Nephron (organoid): ENCODE measurements around the gene LRRC49.
"Not testable (repeated sequence)": the region's sequence is repeated elsewhere in the genome, so short reads cannot be mapped to it uniquely, and the experiment has no call there.

Source experiments
- H3K27ac Mint-ChIP-seq, 3 experiments: 2 replicates each; pipeline ENCODE4 v1.8.0; 2020; ENCODE audit warnings: mixed read lengths in 3 of 3, mild to moderate bottlenecking in 2 of 3, moderate library complexity in 1 of 3
- H3K27me3 Mint-ChIP-seq: 2 replicates; pipeline ENCODE4 v1.8.0; 2021; ENCODE audit warnings: low read depth, mild to moderate bottlenecking, moderate library complexity, mixed read lengths
- H3K36me3 Mint-ChIP-seq: 2 replicates; pipeline ENCODE4 v1.8.0; 2020; ENCODE audit warnings: low read depth, mixed read lengths
- H3K4me1 Mint-ChIP-seq: 2 replicates; pipeline ENCODE4 v1.8.0; 2020; ENCODE audit warnings: mixed read lengths
- H3K4me3 Mint-ChIP-seq, 3 experiments: 2 replicates each; pipeline ENCODE4 v1.8.0; 2020; ENCODE audit warnings: mild to moderate bottlenecking in 3 of 3, mixed read lengths in 3 of 3, moderate library complexity in 2 of 3
- H3K9me3 Mint-ChIP-seq: 2 replicates; pipeline ENCODE4 v1.8.0; 2020; ENCODE audit warnings: mixed read lengths
- TF ChIP-seq, protein P1 (sequence below), 3 experiments: fragments of 200-600 bp; sonication (generic); IDR thresholded peaks; one replicate each; pipeline ENCODE4 v1.5.0; 2021; ENCODE audit warnings: antibody characterized with exemption in 3 of 3; ENCODE audit not compliant: unreplicated experiment in 3 of 3

Gene LRRC49

GRCh38 chr15:70916531-70916930, 23.9 kb downstream of the LRRC49 start:
- no peaks in the 10 kb centered on the region for H3K4me1 Mint-ChIP-seq
- no peak overlapping the region for H3K4me3 Mint-ChIP-seq
- H3K36me3 Mint-ChIP-seq, result no peaks in the 10 kb centered on the region
- TF ChIP-seq, protein P1, sequence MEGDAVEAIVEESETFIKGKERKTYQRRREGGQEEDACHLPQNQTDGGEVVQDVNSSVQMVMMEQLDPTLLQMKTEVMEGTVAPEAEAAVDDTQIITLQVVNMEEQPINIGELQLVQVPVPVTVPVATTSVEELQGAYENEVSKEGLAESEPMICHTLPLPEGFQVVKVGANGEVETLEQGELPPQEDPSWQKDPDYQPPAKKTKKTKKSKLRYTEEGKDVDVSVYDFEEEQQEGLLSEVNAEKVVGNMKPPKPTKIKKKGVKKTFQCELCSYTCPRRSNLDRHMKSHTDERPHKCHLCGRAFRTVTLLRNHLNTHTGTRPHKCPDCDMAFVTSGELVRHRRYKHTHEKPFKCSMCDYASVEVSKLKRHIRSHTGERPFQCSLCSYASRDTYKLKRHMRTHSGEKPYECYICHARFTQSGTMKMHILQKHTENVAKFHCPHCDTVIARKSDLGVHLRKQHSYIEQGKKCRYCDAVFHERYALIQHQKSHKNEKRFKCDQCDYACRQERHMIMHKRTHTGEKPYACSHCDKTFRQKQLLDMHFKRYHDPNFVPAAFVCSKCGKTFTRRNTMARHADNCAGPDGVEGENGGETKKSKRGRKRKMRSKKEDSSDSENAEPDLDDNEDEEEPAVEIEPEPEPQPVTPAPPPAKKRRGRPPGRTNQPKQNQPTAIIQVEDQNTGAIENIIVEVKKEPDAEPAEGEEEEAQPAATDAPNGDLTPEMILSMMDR (IDR thresholded peaks at IDR 0.05; ENCODE audit: unreplicated experiment in 3 of 3), result no peak
- H3K9me3 Mint-ChIP-seq, result no peaks in the 10 kb centered on the region
- no peak overlapping the region for H3K27ac Mint-ChIP-seq
- H3K27me3 Mint-ChIP-seq, result no peaks in the 10 kb centered on the region

DNA sequence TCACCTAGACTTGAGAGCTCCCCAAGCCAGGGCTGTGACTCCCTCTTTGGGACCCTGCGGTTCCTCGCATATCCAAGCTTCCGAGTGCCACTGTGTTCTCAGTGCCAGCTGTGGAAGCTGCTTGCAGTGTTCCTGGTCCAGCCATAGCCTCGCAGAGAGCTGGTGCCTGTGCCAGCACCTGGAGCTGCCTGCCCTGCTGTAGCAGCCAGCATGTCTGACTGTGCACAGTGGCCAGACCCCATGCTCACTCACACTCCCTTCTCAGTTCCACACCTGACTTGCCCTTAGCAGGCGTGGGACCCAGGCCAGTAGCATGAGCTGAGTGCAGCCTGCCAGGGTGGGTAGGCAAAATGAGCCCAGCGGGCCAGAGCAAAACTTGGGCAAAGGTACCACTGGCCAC, 25.3 kb downstream of the LRRC49 start:
- H3K36me3 Mint-ChIP-seq, result peaks cover 6% of the 10 kb centered on the region
- H3K27me3 Mint-ChIP-seq, result no peaks in the 10 kb centered on the region
- H3K4me1 Mint-ChIP-seq, result no peaks in the 10 kb centered on the region
- no peaks in the 10 kb centered on the region for H3K9me3 Mint-ChIP-seq
- H3K4me3 Mint-ChIP-seq, result no peak overlapping the region
- no peak overlapping the region for H3K27ac Mint-ChIP-seq
- TF ChIP-seq, protein P1 (IDR thresholded peaks at IDR 0.05; ENCODE audit: unreplicated experiment in 3 of 3), result no peak

DNA sequence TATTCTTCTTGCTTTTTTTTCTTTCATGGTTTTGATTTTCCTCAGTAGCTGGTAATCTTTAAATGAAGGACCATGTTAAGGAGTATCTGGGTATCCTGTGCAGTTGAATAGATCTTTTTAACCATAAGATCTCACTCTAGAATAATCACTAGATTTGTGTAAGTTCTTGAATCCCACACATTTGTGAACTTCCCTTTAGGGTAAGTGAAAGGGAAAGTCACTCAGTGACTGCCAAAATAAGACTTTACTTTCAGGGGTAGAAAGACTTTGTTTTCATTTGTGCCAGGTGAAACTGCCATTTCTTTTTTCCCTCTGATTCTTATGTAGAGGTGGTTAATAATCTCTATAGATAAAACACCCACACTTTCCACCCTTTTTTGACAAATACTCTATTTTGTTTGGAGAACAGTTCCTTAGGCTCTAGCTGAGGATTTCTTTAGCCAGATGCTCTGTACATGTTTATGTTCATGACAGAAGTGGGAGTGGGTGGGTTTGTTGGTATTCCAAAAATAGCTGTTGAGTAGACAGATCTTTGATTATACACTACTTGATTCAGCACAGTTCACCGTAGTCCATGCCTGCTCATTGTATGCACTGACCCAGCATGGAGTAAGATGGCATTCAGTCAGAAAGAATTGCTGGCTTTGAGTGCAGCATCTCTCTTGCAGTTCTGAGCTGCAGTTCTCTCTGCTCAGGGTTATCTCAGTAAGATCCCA, 28.5 kb downstream of the LRRC49 start:
- H3K27ac Mint-ChIP-seq, result no peak overlapping the region
- H3K36me3 Mint-ChIP-seq, result peaks cover 6% of the 10 kb centered on the region
- no peaks in the 10 kb centered on the region for H3K9me3 Mint-ChIP-seq
- no peak overlapping the region for H3K4me3 Mint-ChIP-seq
- H3K4me1 Mint-ChIP-seq, result no peaks in the 10 kb centered on the region
- TF ChIP-seq, protein P1 (IDR thresholded peaks at IDR 0.05; ENCODE audit: unreplicated experiment in 3 of 3), result no peak
- H3K27me3 Mint-ChIP-seq, result no peaks in the 10 kb centered on the region

GRCh38 chr15:70922119-70922518, 29.5 kb downstream of the LRRC49 start:
- peaks cover 6% of the 10 kb centered on the region for H3K36me3 Mint-ChIP-seq
- no peaks in the 10 kb centered on the region for H3K9me3 Mint-ChIP-seq
- H3K27ac Mint-ChIP-seq, result no peak overlapping the region
- no peaks in the 10 kb centered on the region for H3K4me1 Mint-ChIP-seq
- H3K27me3 Mint-ChIP-seq, result no peaks in the 10 kb centered on the region
- no peak overlapping the region for H3K4me3 Mint-ChIP-seq
- TF ChIP-seq, protein P1 (IDR thresholded peaks at IDR 0.05; ENCODE audit: unreplicated experiment in 3 of 3), result no peak

DNA sequence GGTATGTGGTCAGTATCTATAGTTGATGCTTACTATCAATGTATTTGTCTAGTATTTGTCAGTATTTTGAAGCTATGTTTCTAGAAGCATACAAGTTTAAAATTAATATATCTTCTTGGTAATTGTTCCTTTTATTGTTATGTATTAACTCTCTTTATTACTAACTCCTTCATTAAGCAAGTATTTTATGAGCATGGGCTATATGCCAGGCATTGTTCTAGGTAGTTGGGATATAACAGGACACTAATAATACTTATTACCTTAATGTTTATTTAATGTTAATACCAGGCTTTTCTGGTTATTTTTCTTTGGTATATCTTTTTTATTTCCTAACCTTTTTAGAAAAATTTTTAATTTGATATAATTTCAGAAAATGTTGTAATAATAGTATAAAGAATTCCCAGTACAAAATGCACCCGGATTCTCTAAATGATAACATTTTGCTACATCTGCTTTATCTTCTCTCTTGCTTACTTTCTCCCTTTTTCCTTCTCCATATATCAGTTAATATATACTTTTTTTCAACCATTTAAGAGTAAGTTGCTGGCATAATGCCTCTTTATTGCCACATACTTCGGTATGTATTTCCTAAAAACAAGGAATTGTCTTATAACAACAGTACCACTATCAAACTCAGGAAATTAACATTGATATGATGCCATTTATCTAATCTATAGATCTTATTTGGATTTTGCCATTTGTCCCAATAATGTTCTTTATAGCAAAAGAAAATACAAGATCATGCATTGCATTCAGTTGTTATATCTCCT, 30.9 kb downstream of the LRRC49 start:
- Mint-ChIP-seq H3K9me3 (peaks cover 4% of the 10 kb centered on the region), H3K36me3 (peaks cover 10% of the 10 kb centered on the region), H3K27ac (no peak overlapping the region), H3K27me3 (no peaks in the 10 kb centered on the region), H3K4me3 (no peak overlapping the region), H3K4me1 (no peaks in the 10 kb centered on the region)
- TF ChIP-seq, protein P1 (IDR thresholded peaks at IDR 0.05; ENCODE audit: unreplicated experiment in 3 of 3), result no peak

DNA sequence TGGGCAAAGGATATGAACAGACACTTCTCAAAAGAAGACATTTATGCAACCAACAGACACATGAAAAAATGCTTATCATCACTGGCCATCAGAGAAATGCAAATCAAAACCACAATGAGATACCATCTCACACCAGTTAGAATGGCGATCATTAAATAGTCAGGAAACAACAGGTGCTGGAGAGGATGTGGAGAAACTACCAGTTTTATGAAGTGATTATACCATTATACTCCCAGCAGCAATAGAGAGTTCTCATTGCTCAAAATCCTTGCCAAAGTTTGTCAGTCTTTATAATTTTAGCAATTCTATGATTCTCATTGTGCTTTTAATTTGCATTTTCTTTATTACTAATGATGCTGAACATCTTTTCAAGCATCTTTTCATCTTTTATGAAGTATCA, 34.3 kb downstream of the LRRC49 start:
- Mint-ChIP-seq H3K9me3 (peaks cover 13% of the 10 kb centered on the region), H3K36me3 (peaks cover 23% of the 10 kb centered on the region)
- not testable (repeated sequence) for H3K4me1 Mint-ChIP-seq, H3K27me3 Mint-ChIP-seq, H3K4me3 Mint-ChIP-seq, H3K27ac Mint-ChIP-seq
